Prostate gland (tissue), 2 donors: ENCODE measurements around the gene PCIF1. TPM values are rescaled to one million over a fixed set of nuclear protein-coding genes. Genes with fewer than 3 reads are reported as not detected.

Experiments
- DNase-seq: peaks from one replicate; pipeline ENCODE4 v3.0.0-alpha.2; 2019; ENCODE audit warnings: low spot score
- H3K27ac ChIP-seq, 2 donors: fragments of 200-600 bp; sonication (generic); 2 replicates each; pipeline ENCODE4 v1.5.1; 2017 to 2019
- H3K27me3 ChIP-seq: fragments of 200-600 bp; sonication (generic); replicated peaks from 2 replicates; pipeline ENCODE4 v1.5.1; 2019; ENCODE audit not compliant: insufficient read depth
- H3K36me3 ChIP-seq, 2 donors: fragments of 200-600 bp; sonication (generic); 1 replicate in 1 of 2; 2 replicates in 1 of 2; pipeline versions ENCODE4 v1.5.1 to v1.8.1; 2017 to 2019
- H3K4me1 ChIP-seq: fragments of 200-600 bp; sonication (generic); replicated peaks from 2 replicates; pipeline ENCODE4 v1.5.1; 2019
- H3K4me3 ChIP-seq, 2 donors: fragments of 200-600 bp; sonication (generic); 2 replicates each; pipeline ENCODE4 v1.5.1; 2017 to 2019
- H3K9me3 ChIP-seq: fragments of 200-600 bp; sonication (generic); 2 replicates; pipeline ENCODE4 v1.5.1; 2017
- POLR2A ChIP-seq: fragments of 450-650 bp; IDR thresholded peaks from one replicate; pipeline ENCODE4 v1.6.1; 2016; ENCODE audit warnings: antibody characterized with exemption, mild to moderate bottlenecking
- POLR2AphosphoS5 ChIP-seq: sonication (generic); formaldehyde crosslinking; IDR thresholded peaks from one replicate; pipeline ENCODE4 v1.6.1; 2017; ENCODE audit warnings: antibody characterized with exemption
- WGBS: methylation state at CpG from one replicate; pipeline ENCODE4 v1.1.5; 2018; 5-methylcytosine and 5-hydroxymethylcytosine counted together
- intact Hi-C: fragments of 100-400 bp; cut with DNase I; formaldehyde crosslinking; loops from one replicate; pipeline ENCODE4 v1.14.2; 2022
- total RNA-seq, 2 donors: library from RNA; depleted of rRNA; stranded (reverse); fragments of >200 nt; gene quantifications; one replicate each; pipeline ENCODE4 v1.1.0, GENCODE V29; 2016
- TF ChIP-seq, protein P1 (sequence below), 4 experiments: fragments of 200-600 bp in 2 of 4; fragments of 450-650 bp in 2 of 4; sonication (generic) in 2 of 4; IDR thresholded peaks; 1 replicate in 3 of 4; 2 replicates in 1 of 4; pipeline ENCODE4 v1.5.1; 2016 to 2019; ENCODE audit warnings: antibody characterized with exemption in 4 of 4, mild to moderate bottlenecking in 2 of 4, moderate library complexity in 2 of 4

PCIF1 gene
- total RNA-seq, 2 donors from 2014 or later: 39.8 to 54.9 TPM

DNA sequence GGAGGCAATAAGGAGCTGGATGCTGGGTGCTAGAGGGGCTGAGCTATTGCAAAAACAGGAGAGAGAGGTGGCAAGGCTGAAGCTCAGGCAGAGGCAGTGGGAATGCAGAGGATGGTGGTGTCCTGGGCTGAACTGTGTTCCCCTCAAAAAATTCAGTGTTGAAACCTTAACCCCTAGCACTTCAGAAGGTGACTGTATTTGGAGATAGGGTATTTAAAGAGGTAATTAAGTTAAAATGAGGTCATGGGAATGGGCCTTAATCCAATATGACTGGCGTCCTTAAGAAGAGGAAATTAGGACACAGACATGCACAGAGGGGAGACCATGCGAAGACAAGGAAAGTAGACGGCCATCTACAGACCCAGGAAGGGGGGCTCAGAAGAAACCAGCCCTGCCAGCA is 62.7 kb downstream of the PCIF1 start:
- H3K4me1 ChIP-seq: no peaks in the 10 kb centered on the region
- no peak overlapping the region for H3K4me3 ChIP-seq
- no peak overlapping the region for H3K27ac ChIP-seq
- H3K27me3 ChIP-seq: no peaks in the 10 kb centered on the region
- 41% methylated on average over 3 of the region's 3 CpGs for WGBS
- no peaks in the 10 kb centered on the region for H3K9me3 ChIP-seq
- no peaks in the 10 kb centered on the region for H3K36me3 ChIP-seq
- no peak for DNase-seq
- TF ChIP-seq POLR2A (no peak), POLR2AphosphoS5 (no peak)
- TF ChIP-seq, protein P1, sequence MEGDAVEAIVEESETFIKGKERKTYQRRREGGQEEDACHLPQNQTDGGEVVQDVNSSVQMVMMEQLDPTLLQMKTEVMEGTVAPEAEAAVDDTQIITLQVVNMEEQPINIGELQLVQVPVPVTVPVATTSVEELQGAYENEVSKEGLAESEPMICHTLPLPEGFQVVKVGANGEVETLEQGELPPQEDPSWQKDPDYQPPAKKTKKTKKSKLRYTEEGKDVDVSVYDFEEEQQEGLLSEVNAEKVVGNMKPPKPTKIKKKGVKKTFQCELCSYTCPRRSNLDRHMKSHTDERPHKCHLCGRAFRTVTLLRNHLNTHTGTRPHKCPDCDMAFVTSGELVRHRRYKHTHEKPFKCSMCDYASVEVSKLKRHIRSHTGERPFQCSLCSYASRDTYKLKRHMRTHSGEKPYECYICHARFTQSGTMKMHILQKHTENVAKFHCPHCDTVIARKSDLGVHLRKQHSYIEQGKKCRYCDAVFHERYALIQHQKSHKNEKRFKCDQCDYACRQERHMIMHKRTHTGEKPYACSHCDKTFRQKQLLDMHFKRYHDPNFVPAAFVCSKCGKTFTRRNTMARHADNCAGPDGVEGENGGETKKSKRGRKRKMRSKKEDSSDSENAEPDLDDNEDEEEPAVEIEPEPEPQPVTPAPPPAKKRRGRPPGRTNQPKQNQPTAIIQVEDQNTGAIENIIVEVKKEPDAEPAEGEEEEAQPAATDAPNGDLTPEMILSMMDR (IDR thresholded peaks at IDR 0.05): no peak
- intact Hi-C loops: no loop called here

Other genes starting within 250 kb of the PCIF1 start
- gene WFDC13, start 232.6 kb upstream of the PCIF1 start, total RNA-seq: not detected
- not detected for gene WFDC10B, start 229.7 kb upstream of the PCIF1 start, total RNA-seq
- gene SPINT4, start 212.3 kb upstream of the PCIF1 start, total RNA-seq: not detected
- 1 to 10 TPM in 1 of 2 donors, not detected in 1; 5.2 TPM for gene WFDC3, start 142.8 kb upstream of the PCIF1 start, total RNA-seq
- gene DNTTIP1, start 142.7 kb upstream of the PCIF1 start, total RNA-seq: 10 to 100 TPM; 21.8 to 35.5 TPM
- gene UBE2C, start 122.0 kb upstream of the PCIF1 start, total RNA-seq: 10 to 100 TPM in 1 of 2 donors, 1 to 10 TPM in 1; 2.2 to 10.9 TPM
- 1 to 10 TPM; 2.1 to 3.0 TPM for gene TNNC2, start 107.4 kb upstream of the PCIF1 start, total RNA-seq
- gene SNX21, start 100.9 kb upstream of the PCIF1 start, total RNA-seq: 10 to 100 TPM; 60.4 to 68.4 TPM
- 10 to 100 TPM; 57.4 to 68.1 TPM for gene ACOT8, start 77.3 kb upstream of the PCIF1 start, total RNA-seq
- gene ZSWIM3, start 77.1 kb upstream of the PCIF1 start, total RNA-seq: 10 to 100 TPM in 1 of 2 donors, 1 to 10 TPM in 1; 4.3 to 11.9 TPM
- 10 to 100 TPM; 13.8 to 17.8 TPM for gene ZSWIM1, start 53.5 kb upstream of the PCIF1 start, total RNA-seq
- gene SPATA25, start 47.1 kb upstream of the PCIF1 start, total RNA-seq: 1 to 10 TPM; 2.0 to 7.4 TPM
- 10 to 100 TPM in 1 of 2 donors, 1 to 10 TPM in 1; 9.8 to 11.3 TPM for gene NEURL2, start 43.5 kb upstream of the PCIF1 start, total RNA-seq
- gene CTSA, start 43.3 kb upstream of the PCIF1 start, total RNA-seq: 100 to 1,000 TPM in 1 of 2 donors, 10 to 100 TPM in 1; 37.9 to 215 TPM
- gene PLTP, start 22.5 kb upstream of the PCIF1 start, total RNA-seq: 100 to 1,000 TPM in 1 of 2 donors, 10 to 100 TPM in 1; 29.4 to 101 TPM
- 10 to 100 TPM; 21.4 to 43.4 TPM for gene ZNF335, start 37.5 kb downstream of the PCIF1 start, total RNA-seq
- gene MMP9, start 74.2 kb downstream of the PCIF1 start, total RNA-seq: 1 to 10 TPM in 1 of 2 donors, under 1 TPM in 1; 0.59 to 1.4 TPM
- gene SLC12A5, start 94.5 kb downstream of the PCIF1 start, total RNA-seq: 1 to 10 TPM in 1 of 2 donors, not detected in 1; 3.6 TPM
- gene NCOA5, start 155.3 kb downstream of the PCIF1 start, total RNA-seq: 10 to 100 TPM; 41.0 to 50.6 TPM
- gene CD40, start 183.6 kb downstream of the PCIF1 start, total RNA-seq: 10 to 100 TPM; 16.9 to 27.1 TPM